Lower lobe of right lung (tissue), 2 donors: ENCODE data around the gene TPTE2. TPM values are rescaled to one million over a fixed set of nuclear protein-coding genes. Genes with fewer than 3 reads are reported as not detected.
"Not testable (repeated sequence)": the region's sequence is repeated elsewhere in the genome, so short reads cannot be mapped to it uniquely, and the experiment has no call there.

Experiments used
- ATAC-seq, 2 donors: fragments of 200-7000 bp; cut with Tn5 transposase; one replicate each; pipeline ENCODE4 v1.9.1; 2020 to 2022; ENCODE audit warnings: mild to moderate bottlenecking in 2 of 2, moderate library complexity in 2 of 2
- DNase-seq: peaks from one replicate; pipeline ENCODE4 v3.0.0-alpha.2; 2020
- H3K27ac ChIP-seq: fragments of 200-600 bp; one replicate; pipeline ENCODE4 v1.8.0; 2022
- H3K27me3 ChIP-seq: fragments of 200-600 bp; one replicate; pipeline ENCODE4 v1.8.0; 2022; ENCODE audit warnings: low read depth
- H3K36me3 ChIP-seq: fragments of 200-600 bp; one replicate; pipeline ENCODE4 v1.8.0; 2022; ENCODE audit warnings: mild to moderate bottlenecking
- H3K4me1 ChIP-seq: fragments of 200-600 bp; one replicate; pipeline ENCODE4 v1.8.0; 2022
- H3K4me3 ChIP-seq: fragments of 200-600 bp; one replicate; pipeline ENCODE4 v1.8.0; 2022; ENCODE audit warnings: mild to moderate bottlenecking
- H3K9me3 ChIP-seq: fragments of 200-600 bp; one replicate; pipeline ENCODE4 v1.8.0; 2022
- CTCF ChIP-seq: fragments of 200-600 bp; IDR thresholded peaks from one replicate; pipeline ENCODE4 v1.8.0; 2022; ENCODE audit warnings: antibody characterized with exemption, mild to moderate bottlenecking
- intact Hi-C: fragments of 100-400 bp; cut with DNase I; formaldehyde crosslinking; loops from one replicate; pipeline ENCODE4 v1.11.0; 2022
- long read RNA-seq: library from polyadenylated mRNA; unstranded; transcript quantifications from one replicate; pipeline ENCODE4 v2.0.0, GENCODE V29; 2021
- total RNA-seq: library from RNA; stranded (reverse); fragmentation: NEBNext Ultra II Directional; extraction: Animal tissue kit (Norgen Biotek cat#: 25700); gene quantifications from one replicate; pipeline ENCODE4 v1.2.1, GENCODE V29; 2021
- donor health status: DM: no; HTN: yes; CAD: no; lungs with severe emphysema.

Gene TPTE2
- total RNA-seq, result not detected
- long read RNA-seq, result 0 reads

GRCh38 chr13:19561127-19561582 lies at the start of gene TPTE2:
Gene TPTE2, minus strand, starts transcription at chr13:19561532. Its CDS starts 58,298 bp downstream, at chr13:19503234.
- DNase-seq, intact Hi-C loops, H3K9me3 ChIP-seq: not testable (repeated sequence)

GRCh38 chr13:19607523-19608078 lies 46.3 kb upstream of the TPTE2 start:
- TF ChIP-seq CTCF, result no peak
- Histone ChIP-seq H3K4me1 (peaks cover 2% of the 10 kb centered on the region), H3K27ac (no peak overlapping the region), H3K27me3 (peaks cover 9% of the 10 kb centered on the region), H3K9me3 (no peaks in the 10 kb centered on the region), H3K36me3 (no peaks in the 10 kb centered on the region), H3K4me3 (no peak overlapping the region)
- DNase-seq (no peak), ATAC-seq (no peak)
- intact Hi-C loops, result no loop called here

More at GRCh38 chr13:19561127-19561582, at the start of gene TPTE2:
- H3K36me3 ChIP-seq, H3K27me3 ChIP-seq, H3K27ac ChIP-seq, H3K4me1 ChIP-seq, ATAC-seq, H3K4me3 ChIP-seq: not testable (repeated sequence)

DNA sequence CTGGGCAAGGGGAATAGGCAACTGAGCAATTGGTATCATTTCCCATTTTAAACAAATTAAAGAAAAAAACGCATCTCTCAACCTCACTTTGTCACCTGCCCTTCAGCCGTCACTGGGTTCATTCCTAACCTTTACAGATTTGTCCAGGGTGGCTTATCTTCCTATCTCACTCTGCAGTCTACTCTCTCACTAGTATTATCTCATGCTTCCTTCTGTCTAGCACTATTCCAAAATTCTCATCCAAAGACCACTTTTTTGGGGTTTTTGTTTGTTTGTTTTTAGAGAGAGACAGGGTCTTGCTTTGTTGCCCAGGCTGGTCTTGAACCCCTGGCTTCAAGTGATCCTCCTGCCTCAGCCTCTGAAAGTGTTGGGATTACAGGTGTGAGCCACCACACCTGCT lies 45.4 kb upstream of the TPTE2 start:
- intact Hi-C loops, result no loop called here
- peaks cover 17% of the 10 kb centered on the region for H3K27me3 ChIP-seq
- no peak overlapping the region for H3K27ac ChIP-seq
- H3K4me1 ChIP-seq, result peaks cover 7% of the 10 kb centered on the region
- H3K4me3 ChIP-seq, result no peak overlapping the region
- TF ChIP-seq CTCF, result no peak
- no peaks in the 10 kb centered on the region for H3K9me3 ChIP-seq
- DNase-seq, result no peak
- no peaks in the 10 kb centered on the region for H3K36me3 ChIP-seq
- ATAC-seq, result no peak

DNA sequence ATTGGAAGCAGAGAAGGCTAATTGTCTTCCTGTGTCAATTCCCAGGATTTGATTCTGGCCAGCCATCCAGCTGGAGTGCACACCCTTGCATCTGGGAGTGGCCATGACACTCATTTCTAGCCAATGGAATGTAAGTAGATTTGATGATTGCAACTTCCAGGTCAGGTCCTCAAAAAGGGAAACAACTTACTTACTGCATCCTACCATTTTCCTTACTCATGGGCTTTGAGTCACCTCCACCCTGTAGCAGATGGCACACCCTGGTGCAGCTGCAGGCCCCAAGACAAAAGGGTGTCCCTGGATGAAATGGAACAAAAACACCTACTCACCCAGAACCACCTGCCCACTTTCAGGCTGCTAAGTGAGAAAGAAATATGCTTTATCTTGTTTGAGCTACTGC lies 44.8 kb upstream of the TPTE2 start:
- Histone ChIP-seq H3K4me1 (peaks cover 7% of the 10 kb centered on the region), H3K4me3 (no peak overlapping the region), H3K27ac (no peak overlapping the region), H3K36me3 (no peaks in the 10 kb centered on the region), H3K9me3 (no peaks in the 10 kb centered on the region), H3K27me3 (peaks cover 23% of the 10 kb centered on the region)
- DNase-seq (no peak), ATAC-seq (no peak)
- TF ChIP-seq CTCF, result no peak
- intact Hi-C loops, result no loop called here

DNA sequence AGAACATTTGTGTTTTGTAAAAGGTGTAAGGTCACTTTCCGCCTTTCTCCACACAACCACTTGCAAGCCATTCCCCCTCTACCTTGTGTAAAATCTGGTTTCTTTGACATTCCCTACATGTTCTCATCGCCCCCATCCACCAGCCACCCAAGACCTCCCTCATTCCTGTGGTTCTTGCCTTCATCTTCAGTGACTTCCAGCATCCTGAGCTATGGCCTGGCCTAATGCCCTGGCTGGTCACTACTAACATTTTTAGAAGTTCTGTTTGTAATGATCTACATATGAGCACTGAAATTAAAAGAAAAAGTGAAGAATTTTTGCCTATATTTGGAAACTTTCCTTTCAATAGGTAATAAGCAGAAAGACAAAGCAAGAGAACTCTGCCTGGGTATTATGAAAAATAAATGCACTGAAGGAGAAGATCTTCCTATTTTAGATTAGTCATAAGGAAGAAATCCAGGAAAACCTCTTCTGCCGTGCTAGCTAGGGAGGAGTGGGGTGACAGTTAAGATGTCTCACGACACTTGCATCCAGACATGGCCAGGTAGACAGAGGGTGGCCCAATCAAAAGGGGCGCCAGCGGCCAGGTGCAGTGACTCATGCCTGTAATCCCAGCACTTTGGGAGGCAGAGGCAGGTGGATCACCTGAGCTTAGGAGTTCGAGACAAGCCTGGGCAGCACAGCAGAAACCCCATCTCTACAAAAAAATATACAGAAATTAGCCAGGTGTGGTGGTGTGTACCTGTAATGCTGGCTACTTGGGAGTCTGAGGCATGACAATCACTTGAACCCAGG lies 44.0 kb upstream of the TPTE2 start:
- intact Hi-C loops, result no loop called here
- no peaks in the 10 kb centered on the region for H3K9me3 ChIP-seq
- H3K36me3 ChIP-seq, result no peaks in the 10 kb centered on the region
- H3K27me3 ChIP-seq, result peaks cover 24% of the 10 kb centered on the region
- no peak for ATAC-seq
- no peak overlapping the region for H3K27ac ChIP-seq
- H3K4me3 ChIP-seq, result no peak overlapping the region
- DNase-seq, result no peak
- peaks cover 7% of the 10 kb centered on the region for H3K4me1 ChIP-seq
- no peak for TF ChIP-seq CTCF

DNA sequence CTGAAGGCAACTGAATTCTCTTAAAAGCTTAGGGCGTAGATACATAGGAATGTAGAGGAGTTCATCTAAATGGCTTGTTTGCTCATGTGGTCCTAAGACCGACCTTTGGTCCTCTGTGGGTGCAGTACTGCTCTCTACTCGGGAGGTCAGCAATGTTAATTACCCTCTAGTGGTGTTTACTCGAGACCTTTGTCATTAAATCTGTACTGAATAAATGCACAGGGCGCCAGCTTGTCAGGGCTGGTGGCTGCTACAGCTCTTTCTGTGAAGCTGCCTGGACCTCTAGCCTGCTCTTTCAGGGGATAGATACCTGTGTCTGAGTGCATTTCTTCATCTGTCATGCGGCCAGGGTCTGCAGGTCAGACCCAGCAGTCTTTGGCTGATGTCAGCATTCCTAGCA lies 43.0 kb upstream of the TPTE2 start:
- no peak for TF ChIP-seq CTCF
- no peak overlapping the region for H3K27ac ChIP-seq

More for the DNA sequence above, 43.0 kb upstream of the TPTE2 start:
- ATAC-seq (no peak), DNase-seq (no peak)
- peaks cover 25% of the 10 kb centered on the region for H3K27me3 ChIP-seq
- no peak overlapping the region for H3K4me3 ChIP-seq
- intact Hi-C loops, result no loop called here
- no peaks in the 10 kb centered on the region for H3K9me3 ChIP-seq
- no peaks in the 10 kb centered on the region for H3K36me3 ChIP-seq
- H3K4me1 ChIP-seq, result peaks cover 7% of the 10 kb centered on the region
